Epithelial cell of proximal tubule (primary cell): Measurements from ENCODE around the gene GBP3. TPM values are rescaled to one million over a fixed set of nuclear protein-coding genes. Genes with fewer than 3 reads are reported as not detected.
"Not testable (repeated sequence)": the region's sequence is repeated elsewhere in the genome, so short reads cannot be mapped to it uniquely, and the experiment has no call there.

Experiments
- DNase-seq: peaks from one replicate; pipeline ENCODE4 v3.0.0-alpha.2; 2011; ENCODE audit warnings: low read depth
- H3K4me3 ChIP-seq: 2 replicates; pipeline ENCODE4 v1.5.1; 2011; ENCODE audit warnings: low read depth, mild to moderate bottlenecking, low read length
- CTCF ChIP-seq: conservative IDR thresholded peaks from 2 replicates; pipeline ENCODE4 v1.5.1; 2012; ENCODE audit warnings: low read depth, mild to moderate bottlenecking, low read length
- total RNA-seq: library from RNA; depleted of rRNA; stranded (reverse); fragments of >200 nt; gene quantifications from 2 replicates; pipeline ENCODE4 v1.2.3, GENCODE V29; 2015

The GBP3 gene
- total RNA-seq, 1 donor from 2014 or later, result 33.6 TPM

- no peak for TF ChIP-seq CTCF
- H3K4me3 ChIP-seq, result no peak overlapping the region
- DNase-seq, result no peak
Measured at GRCh38 chr1:89035080-89035479, 12.4 kb upstream of the GBP3 start.

- DNase-seq, H3K4me3 ChIP-seq: not testable (repeated sequence)
Measured at GRCh38 chr1:89034004-89034403, 11.3 kb upstream of the GBP3 start.

- not testable (repeated sequence) for H3K4me3 ChIP-seq, DNase-seq
Measured at GRCh38 chr1:89029051-89029450, 6.4 kb upstream of the GBP3 start.

- no peak for TF ChIP-seq CTCF
- H3K4me3 ChIP-seq, result no peak overlapping the region
- no peak for DNase-seq
Measured at GRCh38 chr1:89025928-89026327, 3.3 kb upstream of the GBP3 start.

GRCh38 chr1:89023026-89023425, 360 bp upstream of the GBP3 start:
- no peak for TF ChIP-seq CTCF
- no peak overlapping the region for H3K4me3 ChIP-seq
- DNase-seq, result no peak

GRCh38 chr1:89018318-89018717, 4.3 kb downstream of the GBP3 start:
- H3K4me3 ChIP-seq, DNase-seq: not testable (repeated sequence)

- no peak for TF ChIP-seq CTCF
- no peak for DNase-seq
- H3K4me3 ChIP-seq, result no peak overlapping the region
Measured at GRCh38 chr1:89008511-89008910, 14.2 kb downstream of the GBP3 start.

GRCh38 chr1:89005286-89006151, 17.1 kb downstream of the GBP3 start:
- no peak overlapping the region for H3K4me3 ChIP-seq
- no peak for DNase-seq
- no peak for TF ChIP-seq CTCF

GRCh38 chr1:89002176-89002575, 20.5 kb downstream of the GBP3 start:
- not testable (repeated sequence) for DNase-seq, H3K4me3 ChIP-seq
